GM19452 (cell line): ENCODE measurements around the gene ATR.
"Not testable (repeated sequence)": the region's sequence is repeated elsewhere in the genome, so short reads cannot be mapped to it uniquely, and the experiment has no call there.

Experiments used
- ATAC-seq: cut with Tn5 transposase; IDR thresholded peaks from one replicate; pipeline ENCODE4 v1.9.1; 2021; ENCODE audit not compliant: unreplicated experiment

ATR gene

DNA sequence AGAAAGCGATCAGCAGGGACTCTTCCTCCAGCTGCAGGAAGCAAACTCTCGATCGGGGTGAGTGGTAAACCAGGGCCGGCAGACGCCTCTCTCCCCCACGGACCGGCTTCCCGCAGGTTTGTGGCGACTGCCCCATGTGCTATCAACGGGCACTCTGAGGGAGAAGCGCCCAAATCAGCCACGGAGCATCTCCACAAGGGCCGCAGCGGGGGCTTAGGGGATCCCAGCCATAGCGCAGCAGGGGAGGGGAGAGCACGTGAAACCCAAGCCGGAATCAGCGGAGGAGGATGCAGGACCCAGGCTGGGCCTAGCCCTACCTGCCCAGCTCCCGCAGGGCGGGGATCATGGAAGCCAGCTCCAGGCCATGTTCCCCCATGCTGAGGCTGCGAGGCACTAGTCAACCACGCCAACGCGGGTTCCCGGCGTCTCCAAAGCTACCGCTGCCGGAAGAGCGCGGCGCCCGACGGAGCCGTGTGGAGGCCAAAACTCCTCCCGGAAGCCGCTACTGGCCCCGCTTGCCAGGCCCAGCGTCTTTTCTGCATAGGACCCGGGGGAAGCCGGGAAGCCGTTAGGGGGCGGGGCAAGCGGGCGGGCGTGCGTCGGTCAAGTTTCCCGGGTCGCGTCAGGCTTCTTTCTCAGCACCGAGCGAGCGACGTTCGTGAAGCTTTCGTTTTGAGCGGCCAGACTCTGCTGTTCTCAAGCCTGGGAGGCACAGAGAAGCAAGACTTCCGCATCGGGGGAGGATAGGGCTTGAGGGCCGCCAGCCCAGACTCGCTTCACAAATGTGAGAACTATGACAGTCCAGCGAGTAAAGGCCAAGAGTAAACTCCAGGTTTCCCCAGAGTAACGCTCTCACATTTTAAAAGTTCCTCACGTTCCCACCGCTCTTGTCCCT is at the start of gene ATR:
Gene ATR (minus strand): TSS at position 405 of the 895 bp plus-strand sequence. CDS start 29 bp downstream, at position 376.
- peak; percentile 96 for ATAC-seq

DNA sequence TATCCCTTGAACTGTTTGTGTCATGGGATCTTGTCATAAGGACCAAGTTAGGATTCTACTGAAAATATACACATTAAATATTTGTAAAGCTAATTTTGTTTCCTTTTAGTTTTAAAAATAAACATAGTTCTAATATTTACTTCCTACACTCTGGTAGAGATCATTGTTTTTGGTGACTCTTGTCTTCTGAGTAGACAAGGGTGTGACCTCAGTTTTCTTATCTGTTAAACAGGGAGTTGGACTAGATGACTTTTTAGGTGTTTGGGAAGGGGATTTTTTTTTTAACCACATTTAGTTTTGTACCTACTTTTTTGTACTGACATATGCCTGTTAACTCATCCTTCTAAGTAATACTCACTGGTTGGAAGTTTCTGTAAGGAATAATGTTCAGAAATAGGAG is 48.4 kb upstream of the ATR start:
- ATAC-seq = no peak

DNA sequence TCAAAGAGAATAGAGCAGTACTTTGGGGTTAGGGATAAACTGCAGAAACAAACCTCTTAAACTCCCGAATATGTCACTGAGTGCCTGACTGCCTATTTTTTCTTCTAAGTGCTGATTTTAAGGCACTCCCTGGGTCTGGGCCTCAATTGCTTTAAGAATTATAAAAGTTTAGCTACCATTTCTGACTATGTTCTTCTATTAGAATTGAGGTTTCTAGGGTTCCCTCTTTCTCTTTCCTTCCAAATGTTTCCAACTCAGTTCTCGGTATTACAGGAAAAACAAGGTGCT is 46.6 kb upstream of the ATR start:
- ATAC-seq = no peak

DNA sequence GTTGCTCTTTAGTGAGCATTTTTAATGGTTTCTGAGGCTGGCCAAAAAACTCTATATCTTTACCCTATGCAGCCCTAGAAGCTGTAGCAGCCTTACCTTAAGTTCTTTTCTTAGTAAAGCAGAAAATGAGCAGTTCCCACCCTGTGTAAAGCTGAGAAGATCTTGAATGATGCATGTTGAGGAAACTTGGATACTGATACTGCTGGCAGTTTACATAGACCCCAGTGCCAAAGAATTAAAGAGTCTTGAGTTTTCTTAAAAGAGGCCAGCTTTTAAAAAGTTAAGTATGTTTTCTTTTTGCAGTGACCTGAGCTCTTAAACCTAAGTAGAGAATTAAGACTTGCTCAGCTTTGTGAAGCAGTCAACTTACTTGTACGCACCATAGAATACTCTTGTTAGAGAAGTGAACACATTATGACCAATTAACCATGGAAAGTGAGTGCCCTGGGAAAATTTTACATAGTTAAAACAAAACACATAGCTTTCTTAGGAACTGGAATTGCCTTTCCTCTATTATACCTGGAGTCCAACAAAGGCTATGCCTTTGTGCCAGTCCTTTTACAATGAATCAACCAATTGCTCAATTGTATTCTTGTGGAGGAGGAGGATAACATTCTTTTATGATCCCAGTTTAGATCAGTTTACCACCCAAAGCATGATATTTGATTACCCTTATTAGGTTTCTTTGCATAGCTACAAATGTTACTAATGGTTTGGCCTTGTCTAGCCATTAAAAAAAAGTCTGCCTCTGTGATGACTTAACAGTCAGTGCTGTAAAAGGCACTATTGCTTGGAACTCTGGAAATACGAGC is 46.0 kb upstream of the ATR start:
- no peak for ATAC-seq

DNA sequence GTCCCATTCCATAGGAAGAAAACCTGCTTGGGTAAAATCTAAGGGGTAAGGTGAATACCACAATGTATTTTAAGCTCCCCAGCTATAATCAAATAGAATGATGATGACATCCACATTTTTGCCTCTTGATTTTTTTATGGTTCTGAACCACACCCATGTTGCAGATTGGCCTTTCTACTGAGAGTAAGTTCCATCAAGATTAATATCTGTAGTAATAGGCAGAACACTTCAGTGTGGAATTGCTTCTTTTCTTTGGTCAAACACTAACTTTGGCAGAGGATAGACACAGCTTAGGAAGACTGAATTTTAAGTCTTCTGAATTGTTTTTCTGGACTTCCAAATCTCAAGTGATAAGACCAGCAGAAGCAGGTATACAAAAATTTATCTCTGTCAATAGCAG is 44.7 kb upstream of the ATR start:
- no peak for ATAC-seq

DNA sequence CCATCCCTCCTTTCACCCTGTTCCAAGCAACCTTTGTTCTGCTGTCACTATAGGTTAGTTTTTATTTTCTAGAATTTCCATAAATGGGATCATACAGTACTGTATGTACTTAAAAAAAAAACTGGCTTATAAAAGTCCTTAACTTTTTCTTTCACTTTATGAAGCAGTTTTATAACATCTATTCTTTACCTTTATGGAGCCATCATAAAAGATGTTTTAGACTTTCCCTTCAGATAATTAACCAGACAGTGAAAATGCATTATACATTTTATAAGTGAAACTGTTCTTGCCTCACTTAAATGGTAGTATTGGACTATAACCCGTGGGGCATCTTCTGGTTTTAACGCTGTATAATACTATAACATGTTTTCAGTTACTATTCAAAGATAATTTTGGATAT is 43.9 kb upstream of the ATR start:
- no peak for ATAC-seq

DNA sequence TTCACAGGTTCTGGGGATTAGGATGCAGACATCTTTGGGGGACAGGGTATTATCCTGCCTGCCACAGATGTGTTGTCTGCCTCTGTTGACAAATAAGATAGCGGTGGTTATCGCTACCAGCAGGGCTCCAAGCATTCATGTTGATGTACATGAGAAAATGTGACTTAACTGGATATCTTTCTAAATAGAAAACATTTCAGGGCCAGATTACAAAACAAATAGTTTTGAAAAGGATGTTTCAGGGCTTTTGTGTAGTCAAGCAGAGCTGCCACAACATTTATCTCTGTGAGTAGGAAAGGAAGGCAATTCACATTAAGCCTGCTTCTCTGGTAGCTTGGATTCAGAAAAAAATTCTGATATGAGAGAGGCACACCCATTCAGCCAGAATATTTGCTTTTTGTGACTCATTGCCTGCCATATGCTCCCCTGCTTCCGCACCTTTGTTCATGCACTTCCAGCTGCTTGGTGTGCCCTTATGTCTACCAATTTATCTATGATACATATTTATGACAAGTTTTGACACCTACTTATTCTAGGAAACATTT is 40.5 kb upstream of the ATR start:
- no peak for ATAC-seq

DNA sequence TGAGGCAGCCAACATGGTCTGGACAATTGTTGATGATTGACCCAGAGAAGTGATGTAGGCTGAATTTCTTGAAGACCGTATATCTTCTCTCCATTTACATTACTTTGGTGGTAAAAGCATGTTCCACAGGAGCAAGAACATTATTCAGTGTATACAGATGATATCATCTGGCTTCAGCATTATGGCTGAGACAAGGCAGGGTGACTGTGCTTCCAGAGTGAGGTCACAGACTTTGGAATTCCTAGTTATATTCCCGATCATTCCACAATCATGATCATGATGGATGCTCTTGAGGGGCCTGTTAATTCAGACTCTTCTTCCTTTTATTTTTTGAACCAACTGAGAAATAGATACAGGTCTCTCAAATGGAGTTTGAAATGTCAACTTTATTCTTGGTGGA is 36.6 kb upstream of the ATR start:
- ATAC-seq = no peak

DNA sequence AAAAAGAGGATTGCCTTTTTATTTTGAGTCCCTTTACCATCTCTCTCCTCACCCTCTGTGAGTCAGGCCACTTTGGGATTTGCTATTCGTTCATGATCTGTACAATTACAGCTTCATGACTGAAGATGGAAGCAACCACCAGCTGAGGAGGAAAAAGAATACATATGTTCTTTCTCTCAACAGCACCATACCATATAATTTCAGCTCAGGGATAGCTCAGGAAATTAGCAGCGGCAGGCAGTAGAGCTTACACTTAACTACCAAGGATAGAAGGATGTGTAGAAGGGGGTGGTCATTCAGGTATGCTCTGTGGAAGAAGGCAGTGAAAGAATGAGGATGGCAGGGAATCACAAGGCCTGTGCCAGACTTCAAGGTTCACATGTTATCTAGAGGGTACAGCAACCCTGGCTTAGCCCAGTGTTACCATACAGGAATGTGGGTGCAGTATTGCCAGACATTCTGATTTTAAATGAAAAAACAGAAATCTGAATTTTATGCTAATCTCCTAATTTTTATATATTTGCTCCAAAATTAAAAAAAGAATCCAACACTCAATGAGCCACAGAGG is 35.6 kb upstream of the ATR start:
- no peak for ATAC-seq

DNA sequence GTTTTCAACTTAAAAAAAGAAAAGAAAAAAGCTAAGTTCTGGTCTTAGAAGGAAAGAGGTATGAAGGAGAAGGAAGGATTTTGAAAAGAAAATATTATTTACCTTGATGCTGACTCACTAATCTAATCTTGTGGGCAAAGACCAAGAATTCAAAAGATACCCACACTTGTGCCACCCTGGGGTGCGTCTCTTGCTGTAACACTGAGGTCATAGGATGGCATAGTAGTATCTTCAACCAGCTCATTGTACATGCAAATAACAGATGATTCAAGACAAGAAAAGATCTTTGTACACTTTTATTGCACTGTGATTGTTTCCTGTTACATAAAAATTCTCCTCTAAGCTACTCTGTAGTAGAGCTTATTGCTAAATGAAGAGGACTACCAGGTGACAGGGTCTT is 35.0 kb upstream of the ATR start:
- no peak for ATAC-seq

DNA sequence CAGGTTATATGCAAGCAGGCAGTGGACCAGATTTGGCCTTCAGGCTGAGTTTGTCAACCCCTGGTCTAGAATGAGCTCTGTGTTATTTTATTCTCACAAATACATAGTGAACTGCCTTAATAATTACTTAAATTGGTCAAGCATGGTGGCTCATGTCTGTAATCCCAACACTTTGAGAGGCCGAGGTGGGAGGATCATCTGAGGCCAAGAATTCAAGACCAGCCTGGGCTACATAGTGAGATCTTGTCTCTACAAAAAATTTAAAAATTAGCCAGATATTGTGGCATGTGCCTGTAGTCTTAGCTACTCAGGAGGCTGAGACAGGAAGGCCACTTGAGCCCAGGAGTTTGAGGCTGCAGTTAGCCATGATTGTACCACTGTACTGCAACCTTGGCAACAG is 32.7 kb upstream of the ATR start:
- no peak for ATAC-seq

DNA sequence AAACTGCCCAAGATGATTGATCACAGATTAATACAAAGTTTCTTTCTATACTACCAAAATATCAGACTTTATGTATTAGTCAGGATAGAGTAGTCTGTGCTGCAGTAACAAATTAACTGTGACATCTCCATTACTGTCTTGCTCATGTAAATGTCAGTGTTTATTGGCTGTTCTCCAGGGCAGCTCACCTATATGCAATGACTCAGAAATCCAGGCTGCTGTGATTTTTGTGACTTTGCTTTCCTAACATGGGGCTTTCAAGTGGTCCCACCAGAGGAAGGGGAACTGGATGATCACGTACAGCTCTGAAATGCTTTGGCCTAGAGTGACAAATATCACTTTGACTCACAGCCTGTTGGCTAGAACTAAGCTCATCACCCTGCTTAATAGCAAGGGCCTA is 30.6 kb upstream of the ATR start:
- no peak for ATAC-seq

DNA sequence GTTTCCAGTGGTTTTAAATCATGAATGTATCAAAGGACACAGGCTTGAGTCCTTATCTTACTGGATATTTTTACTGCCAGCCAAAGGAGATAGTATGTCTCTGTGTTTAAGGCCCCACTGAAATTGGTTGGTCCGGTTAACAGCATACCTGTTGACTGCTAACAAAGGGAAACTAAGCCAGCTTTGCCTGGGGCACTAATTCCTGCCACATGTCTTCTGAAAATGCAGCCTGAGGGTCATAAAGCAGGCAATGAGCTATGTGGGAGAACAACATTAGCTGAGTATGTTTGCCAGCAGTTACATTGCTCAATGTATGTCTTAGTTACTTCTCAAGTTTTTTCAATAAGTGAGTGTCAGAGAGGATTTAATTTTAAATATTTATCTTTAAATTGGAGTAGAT is 30.1 kb upstream of the ATR start:
- no peak for ATAC-seq

DNA sequence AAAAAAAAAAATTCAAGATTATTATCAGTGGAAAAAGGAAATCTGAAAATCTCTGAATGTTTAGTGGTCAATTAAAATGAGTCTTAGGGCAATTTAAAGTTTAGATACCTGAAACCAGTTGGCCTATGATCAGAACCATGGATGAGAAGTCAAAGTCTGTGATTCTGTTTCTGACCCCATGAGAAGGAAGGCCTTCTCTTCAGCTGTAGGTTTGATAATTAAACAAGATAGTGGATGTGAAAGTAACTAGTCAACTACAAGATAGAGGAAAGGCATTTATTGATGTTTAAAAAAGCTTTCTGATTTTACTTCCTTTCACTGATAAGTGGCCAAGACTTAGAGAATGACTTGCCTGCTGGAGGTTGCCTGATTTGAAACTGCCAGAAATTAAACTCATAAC is 26.4 kb upstream of the ATR start:
- no peak for ATAC-seq

DNA sequence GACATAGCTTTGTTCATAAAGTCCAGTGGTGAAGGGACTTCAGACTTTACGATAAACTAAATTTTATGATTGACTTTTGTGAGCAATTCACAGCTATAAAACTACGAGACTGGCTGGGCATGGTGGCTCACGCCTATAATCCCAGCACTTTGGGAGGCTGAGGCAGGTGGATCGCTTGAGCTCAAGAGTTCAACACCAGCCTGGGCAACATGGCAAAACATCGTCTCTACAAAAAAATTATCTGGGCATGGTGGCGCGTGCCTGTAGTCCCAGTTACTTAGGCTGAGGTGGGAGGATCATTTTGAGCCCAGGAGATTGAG is 24.8 kb upstream of the ATR start:
- ATAC-seq = not testable (repeated sequence)

DNA sequence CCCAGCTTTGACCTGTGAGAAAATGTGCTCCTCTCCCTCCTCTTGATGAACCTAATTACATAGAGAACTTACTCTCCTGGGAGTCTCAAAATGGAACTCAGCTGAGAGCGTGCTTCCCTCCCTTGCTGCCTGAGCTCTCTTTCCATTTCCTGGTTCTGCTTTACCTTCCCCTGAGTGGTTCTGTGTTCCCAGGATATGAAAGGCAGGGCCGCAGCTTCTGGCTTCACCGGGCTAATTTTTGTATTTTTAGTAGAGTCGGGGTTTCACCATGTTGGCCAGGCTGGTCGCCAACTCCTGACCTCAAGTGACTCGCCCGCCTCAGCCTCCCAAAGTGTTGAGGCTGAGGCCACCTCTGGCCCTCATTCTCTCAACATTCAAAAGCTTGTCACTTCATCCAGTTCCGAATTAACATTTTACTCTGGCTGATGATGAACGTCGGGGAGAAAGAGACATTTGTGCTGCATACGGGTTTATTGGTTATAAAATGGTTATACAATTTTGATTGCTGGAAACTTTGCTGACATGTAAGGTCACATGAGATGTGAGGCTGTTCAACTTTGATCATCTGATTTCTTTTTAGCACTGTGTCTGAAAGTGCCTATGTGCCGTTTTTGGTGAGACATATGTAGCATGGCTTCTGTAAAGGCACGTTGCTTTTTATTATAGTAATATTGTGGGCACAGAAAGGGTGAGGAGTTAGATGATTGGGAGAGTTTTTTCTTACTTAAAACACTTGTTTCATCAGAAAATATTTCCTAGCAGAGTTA is 24.3 kb upstream of the ATR start:
- no peak for ATAC-seq

DNA sequence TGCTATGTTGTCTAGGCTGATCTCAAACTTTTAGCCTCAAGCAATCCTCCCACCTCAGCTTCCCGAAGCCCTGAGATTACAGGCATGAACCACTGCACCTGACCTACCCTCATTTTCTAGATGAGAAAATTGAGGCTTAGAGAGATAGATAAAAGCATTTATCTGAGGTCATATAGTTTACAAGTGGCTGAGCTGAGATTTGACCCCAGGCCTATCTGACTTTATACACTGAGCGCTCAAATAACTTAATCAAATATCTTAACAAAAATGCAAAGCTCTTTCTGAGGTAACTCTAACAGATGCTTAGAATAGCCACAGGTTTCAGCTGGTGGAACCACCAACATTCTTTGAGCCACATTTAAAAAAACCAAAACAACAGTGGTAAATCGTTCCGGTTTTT is 23.2 kb upstream of the ATR start:
- no peak for ATAC-seq

DNA sequence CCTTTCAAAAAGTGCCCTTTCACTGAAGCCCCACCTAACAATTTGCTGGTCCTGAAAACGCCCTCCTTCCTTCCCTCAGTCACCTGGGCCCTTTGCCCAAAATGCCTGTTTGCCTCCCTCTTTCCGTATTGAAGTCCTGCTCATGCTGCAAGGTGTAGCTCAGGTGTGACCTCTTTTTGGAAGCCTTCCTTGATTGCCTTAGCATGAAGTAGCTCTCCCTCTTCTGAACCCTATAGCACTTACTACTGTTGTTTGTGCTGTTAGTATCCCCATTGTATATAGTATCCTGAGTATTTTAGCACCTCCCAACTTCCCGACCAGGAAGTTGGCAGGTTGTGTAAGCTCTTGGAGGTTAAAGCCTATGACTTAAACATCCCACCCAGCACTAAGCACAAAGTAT is 19.4 kb upstream of the ATR start:
- no peak for ATAC-seq

DNA sequence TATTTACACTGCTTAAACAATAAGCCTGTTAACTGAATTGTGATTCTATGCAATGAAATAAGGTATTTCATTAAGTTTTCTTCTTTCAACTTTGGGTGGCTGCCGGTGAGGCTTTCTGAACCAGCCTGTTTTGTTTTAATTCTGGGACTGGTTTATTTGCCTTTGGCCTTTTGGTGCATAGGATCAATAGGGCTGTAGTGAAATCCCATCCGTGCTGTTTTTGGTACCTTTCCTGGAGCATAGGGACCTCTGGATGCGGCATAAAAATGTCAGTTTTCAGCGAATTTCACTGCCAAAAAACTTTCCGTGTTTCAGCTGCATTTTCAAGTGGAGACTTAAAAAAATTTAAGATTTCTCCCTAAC is 18.2 kb upstream of the ATR start:
- ATAC-seq = no peak

DNA sequence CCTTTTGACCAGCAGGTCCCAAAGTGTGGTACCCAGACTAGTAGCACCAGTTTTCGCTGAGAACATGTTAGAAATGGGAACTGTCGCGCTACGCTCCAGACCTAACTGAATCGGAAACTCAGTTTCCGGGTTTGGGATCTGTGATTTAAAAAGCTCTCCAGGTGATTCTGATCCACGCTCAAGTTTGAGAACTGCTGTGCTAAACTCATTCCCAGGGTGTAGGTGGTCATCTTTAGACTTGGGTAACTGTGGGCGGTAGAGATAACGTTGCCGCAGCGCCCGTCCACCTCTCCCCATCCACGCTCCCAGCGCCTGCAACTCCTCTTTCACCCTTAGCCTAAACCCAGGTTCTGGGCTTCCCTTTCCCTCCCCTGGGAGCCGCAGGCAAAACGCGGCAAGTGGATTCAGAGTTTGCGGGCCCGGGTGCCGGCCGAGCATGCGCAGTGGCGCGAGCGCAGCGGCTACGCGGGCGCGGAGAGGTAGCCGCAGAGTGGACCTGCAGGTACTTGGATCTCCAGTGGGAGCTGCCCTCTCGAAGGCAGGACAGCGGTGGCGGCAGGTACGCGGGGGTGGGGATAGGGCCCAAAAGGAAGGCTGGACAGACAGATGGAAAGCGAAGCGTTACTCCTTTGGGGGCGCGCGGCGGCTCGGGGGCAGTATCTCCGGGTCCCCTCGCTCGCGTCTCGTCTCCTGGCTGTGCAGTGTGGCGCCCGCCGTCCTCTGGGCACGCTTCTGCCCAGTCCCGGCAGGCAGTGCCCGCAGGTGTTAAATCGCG is 17.6 kb upstream of the ATR start, which contains the start of gene PLS1:
Gene PLS1 (plus strand): TSS at position 443 of the 775 bp plus-strand sequence. CDS start 67,845 bp downstream, outside the sequence.
- ATAC-seq = peak; percentile 86
